GM19438 (cell line): ENCODE results near the gene PCID2.
A peak's percentile ranks its signal among the peaks of the same experiment; 100 is the strongest.

ENCODE experiments used
- ATAC-seq: cut with Tn5 transposase; IDR thresholded peaks from one replicate; pipeline ENCODE4 v1.9.1; 2021; ENCODE audit warnings: low read depth; ENCODE audit not compliant: unreplicated experiment

PCID2 gene

GRCh38 chr13:113220141-113220598 is 11.7 kb upstream of the PCID2 start:
- ATAC-seq = no peak

GRCh38 chr13:113219256-113219940 is 10.9 kb upstream of the PCID2 start:
- no peak for ATAC-seq

GRCh38 chr13:113218586-113218985 is 10.1 kb upstream of the PCID2 start:
- no peak for ATAC-seq

GRCh38 chr13:113216254-113217048 is 8.0 kb upstream of the PCID2 start:
- ATAC-seq = no peak

- no peak for ATAC-seq
Observed at GRCh38 chr13:113211774-113212173, 3.3 kb upstream of the PCID2 start.

- no peak for ATAC-seq
Observed at GRCh38 chr13:113210833-113211232, 2.4 kb upstream of the PCID2 start.

- ATAC-seq = peak; percentile 22
Observed at GRCh38 chr13:113209759-113210421, 1.4 kb upstream of the PCID2 start.

GRCh38 chr13:113209336-113209758 is 878 bp upstream of the PCID2 start, which contains the start of gene CUL4A:
TSS of gene CUL4A (plus strand) at chr13:113209613. CDS start at chr13:113209628, 15 bp downstream.
- peak; percentile 42 for ATAC-seq

- ATAC-seq = peak; percentile 8
Observed at GRCh38 chr13:113207890-113208420, 514 bp downstream of the PCID2 start.

- no peak for ATAC-seq
Observed at GRCh38 chr13:113207460-113207859, 1.0 kb downstream of the PCID2 start.

GRCh38 chr13:113205428-113205931 is 3.0 kb downstream of the PCID2 start:
- no peak for ATAC-seq

GRCh38 chr13:113204378-113204734 is 4.1 kb downstream of the PCID2 start:
- ATAC-seq = no peak

- no peak for ATAC-seq
Observed at GRCh38 chr13:113203507-113204377, 4.7 kb downstream of the PCID2 start.

- no peak for ATAC-seq
Observed at GRCh38 chr13:113202912-113203311, 5.6 kb downstream of the PCID2 start.

- ATAC-seq = no peak
Observed at GRCh38 chr13:113201815-113202214, 6.7 kb downstream of the PCID2 start.

GRCh38 chr13:113196970-113197737 is 11.3 kb downstream of the PCID2 start:
- no peak for ATAC-seq

- no peak for ATAC-seq
Observed at GRCh38 chr13:113195360-113195759, 13.1 kb downstream of the PCID2 start.

- ATAC-seq = no peak
Observed at GRCh38 chr13:113192902-113193301, 15.6 kb downstream of the PCID2 start.

GRCh38 chr13:113192279-113192678 is 16.2 kb downstream of the PCID2 start:
- no peak for ATAC-seq
